Prostate gland (tissue), 2 donors: Measurements from ENCODE around the gene BMP8B. TPM values are rescaled to one million over a fixed set of nuclear protein-coding genes. Genes with fewer than 3 reads are reported as not detected.
A peak's percentile ranks its signal among the peaks of the same experiment; 100 is the strongest.

Source experiments
- DNase-seq: peaks from one replicate; pipeline ENCODE4 v3.0.0-alpha.2; 2019; ENCODE audit warnings: low spot score
- H3K27ac ChIP-seq, 2 donors: fragments of 200-600 bp; sonication (generic); 2 replicates each; pipeline ENCODE4 v1.5.1; 2017 to 2019
- H3K27me3 ChIP-seq: fragments of 200-600 bp; sonication (generic); replicated peaks from 2 replicates; pipeline ENCODE4 v1.5.1; 2019; ENCODE audit not compliant: insufficient read depth
- H3K36me3 ChIP-seq, 2 donors: fragments of 200-600 bp; sonication (generic); 1 replicate in 1 of 2; 2 replicates in 1 of 2; pipeline versions ENCODE4 v1.5.1 to v1.8.1; 2017 to 2019
- H3K4me1 ChIP-seq: fragments of 200-600 bp; sonication (generic); replicated peaks from 2 replicates; pipeline ENCODE4 v1.5.1; 2019
- H3K4me3 ChIP-seq, 2 donors: fragments of 200-600 bp; sonication (generic); 2 replicates each; pipeline ENCODE4 v1.5.1; 2017 to 2019
- H3K9me3 ChIP-seq: fragments of 200-600 bp; sonication (generic); 2 replicates; pipeline ENCODE4 v1.5.1; 2017
- CTCF ChIP-seq, 4 experiments: fragments of 200-600 bp in 2 of 4; fragments of 450-650 bp in 2 of 4; sonication (generic) in 2 of 4; IDR thresholded peaks; 1 replicate in 3 of 4; 2 replicates in 1 of 4; pipeline ENCODE4 v1.5.1; 2016 to 2019; ENCODE audit warnings: antibody characterized with exemption in 4 of 4, mild to moderate bottlenecking in 2 of 4, moderate library complexity in 2 of 4
- POLR2A ChIP-seq: fragments of 450-650 bp; IDR thresholded peaks from one replicate; pipeline ENCODE4 v1.6.1; 2016; ENCODE audit warnings: antibody characterized with exemption, mild to moderate bottlenecking
- POLR2AphosphoS5 ChIP-seq: sonication (generic); formaldehyde crosslinking; IDR thresholded peaks from one replicate; pipeline ENCODE4 v1.6.1; 2017; ENCODE audit warnings: antibody characterized with exemption
- WGBS: methylation state at CpG from one replicate; pipeline ENCODE4 v1.1.5; 2018; 5-methylcytosine and 5-hydroxymethylcytosine counted together
- intact Hi-C: fragments of 100-400 bp; cut with DNase I; formaldehyde crosslinking; loops from one replicate; pipeline ENCODE4 v1.14.2; 2022
- total RNA-seq, 2 donors: library from RNA; depleted of rRNA; stranded (reverse); fragments of >200 nt; gene quantifications; one replicate each; pipeline ENCODE4 v1.1.0, GENCODE V29; 2016

Gene BMP8B
- total RNA-seq, 2 donors from 2014 or later = 0.77 to 4.7 TPM

DNA sequence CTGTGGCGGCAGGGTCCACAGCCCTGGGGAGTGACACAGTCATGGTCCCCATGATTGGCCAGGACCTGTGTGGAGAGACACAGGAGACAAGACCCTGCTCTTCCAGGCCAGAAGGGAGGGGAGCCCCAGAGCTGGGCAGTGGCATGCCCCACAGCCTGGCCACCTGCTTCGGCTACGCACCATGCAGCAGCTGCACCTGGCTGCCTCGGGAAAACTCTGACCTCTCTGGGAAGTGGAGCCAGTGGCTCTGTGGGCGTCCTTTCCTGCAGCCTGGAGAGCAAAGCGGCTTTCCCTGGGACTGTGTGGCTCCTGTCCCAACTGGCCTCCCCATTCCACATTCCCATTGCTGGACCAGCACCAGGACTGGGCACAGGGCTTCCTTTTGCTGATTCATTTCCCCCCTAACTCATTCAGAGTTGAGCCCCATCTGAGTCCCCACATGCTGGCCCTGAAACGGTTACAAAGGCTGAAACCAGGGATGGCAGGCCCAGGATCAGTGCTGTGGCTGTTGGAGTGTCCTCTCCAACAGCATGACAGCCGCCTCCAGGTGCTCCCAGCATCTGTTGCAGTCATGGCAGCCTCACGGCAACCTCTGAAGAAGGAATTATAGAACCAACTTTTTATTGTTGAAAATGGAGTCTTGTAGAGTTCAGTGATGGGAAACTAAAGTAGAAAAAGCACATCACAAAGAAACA is 32.6 kb downstream of the BMP8B start:
- TF ChIP-seq POLR2AphosphoS5 (no peak), POLR2A (no peak), CTCF (IDR thresholded peaks at IDR 0.05) (no peak)
- H3K27ac ChIP-seq = no peak overlapping the region
- 90% methylated on average over 9 of the region's 9 CpGs for WGBS
- H3K36me3 ChIP-seq = peaks cover 6 to 8% of the 10 kb centered on the region in 2 donors
- no peaks in the 10 kb centered on the region for H3K4me1 ChIP-seq
- intact Hi-C loops = no loop called here
- no peaks in the 10 kb centered on the region for H3K27me3 ChIP-seq
- no peak overlapping the region for H3K4me3 ChIP-seq
- H3K9me3 ChIP-seq = no peaks in the 10 kb centered on the region
- no peak for DNase-seq

GRCh38 chr1:39754906-39755504 is 33.7 kb downstream of the BMP8B start:
- peaks cover 6 to 8% of the 10 kb centered on the region in 2 donors for H3K36me3 ChIP-seq
- no peaks in the 10 kb centered on the region for H3K9me3 ChIP-seq
- H3K4me1 ChIP-seq = no peaks in the 10 kb centered on the region
- DNase-seq = no peak
- intact Hi-C loops = no loop called here
- H3K27me3 ChIP-seq = no peaks in the 10 kb centered on the region
- 52% methylated on average over 2 of the region's 2 CpGs for WGBS
- H3K27ac ChIP-seq = no peak overlapping the region
- TF ChIP-seq CTCF (IDR thresholded peaks at IDR 0.05) (no peak), POLR2A (no peak), POLR2AphosphoS5 (no peak)
- H3K4me3 ChIP-seq = no peak overlapping the region

GRCh38 chr1:39754026-39754570 is 34.6 kb downstream of the BMP8B start:
- no peak for DNase-seq
- Histone ChIP-seq H3K36me3 (peaks cover 6 to 8% of the 10 kb centered on the region in 2 donors), H3K27me3 (no peaks in the 10 kb centered on the region), H3K4me1 (no peaks in the 10 kb centered on the region), H3K9me3 (no peaks in the 10 kb centered on the region), H3K27ac (peak overlapping the region in 1 of 2 donors; percentile 5), H3K4me3 (no peak overlapping the region)
- no peak for TF ChIP-seq POLR2A
- TF ChIP-seq POLR2AphosphoS5 = no peak
- TF ChIP-seq CTCF (IDR thresholded peaks at IDR 0.05) = no peak
- WGBS = 38% methylated on average over 2 of the region's 2 CpGs
- intact Hi-C loops = no loop called here

GRCh38 chr1:39753132-39754025 is 35.3 kb downstream of the BMP8B start:
- no peak overlapping the region for H3K4me3 ChIP-seq
- peak overlapping the region in 1 of 2 donors; percentile 5 for H3K27ac ChIP-seq
- TF ChIP-seq POLR2A (no peak), CTCF (IDR thresholded peaks at IDR 0.05) (no peak), POLR2AphosphoS5 (no peak)
- 82% methylated on average over 16 of the region's 16 CpGs for WGBS
- no peaks in the 10 kb centered on the region for H3K4me1 ChIP-seq
- no peak for DNase-seq
- peaks cover 6 to 8% of the 10 kb centered on the region in 2 donors for H3K36me3 ChIP-seq
- H3K27me3 ChIP-seq = no peaks in the 10 kb centered on the region
- no peaks in the 10 kb centered on the region for H3K9me3 ChIP-seq
- intact Hi-C loops = no loop called here
